Measurements from ENCODE around the gene PYGL. TPM values are rescaled to one million over a fixed set of nuclear protein-coding genes. Genes with fewer than 3 reads are reported as not detected.
A peak's percentile ranks its signal among the peaks of the same experiment; 100 is the strongest.

The PYGL gene
- total and polyA plus RNA-seq, 2 donors (not counting 3 experiments of a cell fraction or from before 2014, with no cell fraction given) = 15.1 to 45.7 TPM

GRCh38 chr14:50964683-50965390, 20.6 kb upstream of the PYGL start:
- POLR2A ChIA-PET = no interaction called here
- Histone ChIP-seq H2AFZ (ENCODE audit: low read depth, low read length) (no peak overlapping the region), H3K9ac (replicated peaks; ENCODE audit: extremely low read depth, insufficient read depth, low read length) (no peak overlapping the region), H3K4me1 (ENCODE audit: control insufficient read depth, extremely low read depth, insufficient read depth, low read length) (peaks cover 27% of the 10 kb centered on the region), H3K79me2 (ENCODE audit: control insufficient read depth, insufficient read depth, low read length) (no peaks in the 10 kb centered on the region), H3K36me3 (ENCODE audit: control insufficient read depth in 2 of 2, extremely low read depth in 1 of 2, insufficient read depth in 2 of 2, low read length in 2 of 2) (no peaks in the 10 kb centered on the region), H3K9me1 (replicated peaks; ENCODE audit: control insufficient read depth, extremely low read depth, insufficient read depth, low read length) (no peaks in the 10 kb centered on the region), H3K4me2 (ENCODE audit: insufficient read depth, low read length) (peak overlapping the region; percentile 12), H3K27me3 (ENCODE audit: control insufficient read depth in 2 of 2, insufficient read depth in 2 of 2, low read length in 2 of 2) (peaks cover 0 to under 1% of the 10 kb centered on the region in 2 experiments), H3K27ac (ENCODE audit: insufficient read depth, low read depth, low read length) (no peak overlapping the region), H4K20me1 (replicated peaks; ENCODE audit: control insufficient read depth, extremely low read depth, insufficient read depth, low read length) (no peaks in the 10 kb centered on the region), H3K9me3 (replicated peaks; ENCODE audit: control insufficient read depth, insufficient read depth, low read length) (no peaks in the 10 kb centered on the region), H3K4me3 (replicated peaks in 1 of 3; ENCODE audit: insufficient read depth in 1 of 3, low read depth in 1 of 3, low read length in 3 of 3) (no peak overlapping the region)
- DNase-seq (ENCODE audit: low read depth, low spot score) (peak; percentile 96), FAIRE-seq (peak; percentile 87)
- no TSS peak for BruUV-seq (replicated peaks)
- intact Hi-C loops (cut with micrococcal nuclease) (no loop called here), dilution Hi-C loops (cut with MboI; ENCODE audit: extremely low pct_ligation_motif_present, low sequenced_read_pairs) (no loop called here)
- CTCF ChIA-PET = interaction anchor here (0.6 to 1.9 kb wide), 8 partner anchors 9 to 815 kb away, joined by 3 to 12 read pairs (median 4); partner anchors contain the start of gene PYGL
- TF ChIP-seq FOS (IDR thresholded peaks at IDR 0.05; ENCODE audit: borderline replicate concordance, insufficient read depth, low read length) (peak; percentile 21), MYC (IDR thresholded peaks at IDR 0.05; ENCODE audit: low read depth, low read length) (no peak)

- Histone ChIP-seq H3K4me3 (replicated peaks in 1 of 3; ENCODE audit: insufficient read depth in 1 of 3, low read depth in 1 of 3, low read length in 3 of 3) (no peak overlapping the region), H3K27me3 (ENCODE audit: control insufficient read depth in 2 of 2, insufficient read depth in 2 of 2, low read length in 2 of 2) (no peaks in the 10 kb centered on the region), H2AFZ (ENCODE audit: low read depth, low read length) (no peak overlapping the region), H4K20me1 (replicated peaks; ENCODE audit: control insufficient read depth, extremely low read depth, insufficient read depth, low read length) (no peaks in the 10 kb centered on the region), H3K9ac (replicated peaks; ENCODE audit: extremely low read depth, insufficient read depth, low read length) (no peak overlapping the region), H3K36me3 (ENCODE audit: control insufficient read depth in 2 of 2, extremely low read depth in 1 of 2, insufficient read depth in 2 of 2, low read length in 2 of 2) (no peaks in the 10 kb centered on the region), H3K4me1 (ENCODE audit: control insufficient read depth, extremely low read depth, insufficient read depth, low read length) (peaks cover 27% of the 10 kb centered on the region), H3K4me2 (ENCODE audit: insufficient read depth, low read length) (no peak overlapping the region), H3K79me2 (ENCODE audit: control insufficient read depth, insufficient read depth, low read length) (no peaks in the 10 kb centered on the region), H3K9me1 (replicated peaks; ENCODE audit: control insufficient read depth, extremely low read depth, insufficient read depth, low read length) (no peaks in the 10 kb centered on the region), H3K27ac (ENCODE audit: insufficient read depth, low read depth, low read length) (no peak overlapping the region), H3K9me3 (replicated peaks; ENCODE audit: control insufficient read depth, insufficient read depth, low read length) (no peaks in the 10 kb centered on the region)
- dilution Hi-C loops (cut with MboI; ENCODE audit: extremely low pct_ligation_motif_present, low sequenced_read_pairs) (no loop called here), intact Hi-C loops (cut with micrococcal nuclease) (no loop called here)
- TF ChIP-seq GATA2 (IDR thresholded peaks at IDR 0.05; ENCODE audit: insufficient read depth, insufficient read length, low read depth, low read length) (no peak), EZH2 (IDR thresholded peaks at IDR 0.05; ENCODE audit: borderline replicate concordance, low read depth, low read length, severe bottlenecking) (no peak), JUN (IDR thresholded peaks at IDR 0.05; ENCODE audit: borderline replicate concordance, insufficient read depth, insufficient read length, low read depth) (no peak), FOS (IDR thresholded peaks at IDR 0.05; ENCODE audit: borderline replicate concordance, insufficient read depth, low read length) (no peak), POLR2AphosphoS5 (IDR thresholded peaks at IDR 0.05; ENCODE audit: insufficient read depth, low read depth, low read length) (no peak), CTCF (IDR thresholded peaks at IDR 0.05; ENCODE audit: extremely low read depth in 1 of 2, insufficient read depth in 1 of 2, low read depth in 1 of 2, low read length in 2 of 2) (no peak), MYC (IDR thresholded peaks at IDR 0.05; ENCODE audit: low read depth, low read length) (no peak), POLR2A (IDR thresholded peaks at IDR 0.05; ENCODE audit: low read depth, low read length) (no peak), MAX (IDR thresholded peaks at IDR 0.05; ENCODE audit: insufficient read depth, insufficient read length) (no peak)
- no peak for DNase-seq (ENCODE audit: low read depth, low spot score)
- no peak for FAIRE-seq
- POLR2A ChIA-PET = no interaction called here
- no TSS peak for BruUV-seq (replicated peaks)
- CTCF ChIA-PET = interaction anchor here (0.6 to 1.9 kb wide), 6 partner anchors 10 to 816 kb away, joined by 3 to 12 read pairs (median 4); partner anchors contain the start of gene PYGL
Observed at GRCh38 chr14:50963919-50964318, 19.6 kb upstream of the PYGL start.
